Activated B cell treated with CpG ODN at 0.5 μM for 24 hours (primary cell): ENCODE measurements around the gene SFMBT1. TPM values are rescaled to one million over a fixed set of nuclear protein-coding genes. Genes with fewer than 3 reads are reported as not detected.

ENCODE experiments used
- ATAC-seq: fragments of 200-7000 bp; cut with Tn5 transposase; one replicate; pipeline ENCODE4 v1.10.0; 2021; ENCODE audit warnings: low read depth, mild to moderate bottlenecking, moderate library complexity
- CTCF ChIA-PET: fragments of 350-600 bp; sonication (Branson Sonifier 250); formaldehyde crosslinking; loops from one replicate; lab custom pipeline; 2021; ENCODE audit warnings: antibody characterized with exemption; lab: Charles Lee
- POLR2A ChIA-PET: fragments of 350-600 bp; sonication (Branson Sonifier 250); formaldehyde crosslinking; loops from one replicate; lab custom pipeline; 2021; ENCODE audit warnings: antibody characterized with exemption; lab: Charles Lee
- DNase-seq: peaks from one replicate; pipeline ENCODE4 v3.0.0; 2022
- H3K27ac Mint-ChIP-seq: one replicate; pipeline ENCODE4 v1.8.0; 2020; ENCODE audit warnings: mixed read lengths
- H3K27me3 Mint-ChIP-seq: one replicate; pipeline ENCODE4 v1.8.0; 2021; ENCODE audit warnings: mixed read lengths
- H3K36me3 Mint-ChIP-seq: one replicate; pipeline ENCODE4 v1.8.0; 2021; ENCODE audit warnings: low read depth, mixed read lengths
- H3K4me1 Mint-ChIP-seq: one replicate; pipeline ENCODE4 v1.8.0; 2021; ENCODE audit warnings: mixed read lengths
- H3K4me3 Mint-ChIP-seq: one replicate; pipeline ENCODE4 v1.8.0; 2020; ENCODE audit warnings: mild to moderate bottlenecking, mixed read lengths
- H3K9me3 Mint-ChIP-seq: one replicate; pipeline ENCODE4 v1.8.0; 2020; ENCODE audit warnings: mixed read lengths
- CTCF ChIP-seq: fragments of 200-600 bp; IDR thresholded peaks from one replicate; pipeline ENCODE4 v1.8.0; 2022; ENCODE audit warnings: antibody characterized with exemption, mild to moderate bottlenecking
- intact Hi-C: fragments of 100-400 bp; cut with micrococcal nuclease; formaldehyde crosslinking; loops from one replicate; pipeline ENCODE4 v1.15.1; 2024
- total RNA-seq: library from RNA; stranded (reverse); gene quantifications from 2 replicates; pipeline ENCODE4 v1.2.3, GENCODE V29; 2022

The SFMBT1 gene
- total RNA-seq, 1 donor from 2014 or later, result 31.6 TPM

GRCh38 chr3:52904552-52904951 lies 141.3 kb downstream of the SFMBT1 start:
- H3K4me1 Mint-ChIP-seq, result no peaks in the 10 kb centered on the region
- no peak for ATAC-seq
- ChIA-PET POLR2A (no interaction called here), CTCF (no interaction called here)
- peaks cover 53% of the 10 kb centered on the region for H3K36me3 Mint-ChIP-seq
- no peak for TF ChIP-seq CTCF
- no peaks in the 10 kb centered on the region for H3K9me3 Mint-ChIP-seq
- intact Hi-C loops, result no loop called here
- no peak for DNase-seq
- H3K4me3 Mint-ChIP-seq, result no peak overlapping the region
- H3K27me3 Mint-ChIP-seq, result no peaks in the 10 kb centered on the region
- H3K27ac Mint-ChIP-seq, result no peak overlapping the region

- POLR2A ChIA-PET, result no interaction called here
- H3K4me1 Mint-ChIP-seq, result no peaks in the 10 kb centered on the region
- intact Hi-C loops, result no loop called here
- no peaks in the 10 kb centered on the region for H3K27me3 Mint-ChIP-seq
- no peak for DNase-seq
- H3K9me3 Mint-ChIP-seq, result no peaks in the 10 kb centered on the region
- no peak overlapping the region for H3K4me3 Mint-ChIP-seq
- TF ChIP-seq CTCF, result no peak
- H3K36me3 Mint-ChIP-seq, result peaks cover 50% of the 10 kb centered on the region
- no peak overlapping the region for H3K27ac Mint-ChIP-seq
- no peak for ATAC-seq
- CTCF ChIA-PET, result no interaction called here
These were observed 141.9 kb downstream of the SFMBT1 start for GRCh38 chr3:52904000-52904399.

- Mint-ChIP-seq H3K4me3 (peak within 1 kb of the TSS; percentile 87), H3K27me3 (no peaks in the 10 kb centered on the region), H3K36me3 (peaks cover 8% of the 10 kb centered on the region), H3K4me1 (peaks cover 45% of the 10 kb centered on the region), H3K27ac (peak within 1 kb of the TSS; percentile 37), H3K9me3 (no peaks in the 10 kb centered on the region)
- ATAC-seq (peak; percentile 97), DNase-seq (peak; percentile 85)
- ChIA-PET POLR2A (interaction anchor here (0.6 to 1.0 kb wide), 4 partner anchors 11 to 179 kb away, joined by 3 to 9 read pairs (median 6); no protein-coding TSS in a partner anchor), CTCF (interaction anchor here (0.9 to 1.6 kb wide), 3 partner anchors 18 to 149 kb away, joined by 3 to 4 read pairs (median 3); no protein-coding TSS in a partner anchor)
- no peak for TF ChIP-seq CTCF
- intact Hi-C loops, result loop anchor here (1.0 to 2.0 kb wide), 2 partner anchors 127 to 149 kb away; partner anchors contain the start of genes NEK4 and SFMBT1
These were observed 148.4 kb downstream of the SFMBT1 start, which contains the start of gene STIMATE for GRCh38 chr3:52897130-52898122. Gene STIMATE (minus strand): TSS chr3:52897548. CDS start chr3:52897450, 98 bp downstream.

GRCh38 chr3:52896613-52897012 lies 149.3 kb downstream of the SFMBT1 start:
- no peak for DNase-seq
- intact Hi-C loops, result loop anchor here (1.0 to 2.0 kb wide), 2 partner anchors 126 to 150 kb away; partner anchors contain the start of genes NEK4 and SFMBT1
- POLR2A ChIA-PET, result interaction anchor here (0.6 kb wide), 1 partner anchor 69 kb away, joined by 8 read pairs; no protein-coding TSS in a partner anchor

More at GRCh38 chr3:52896613-52897012, 149.3 kb downstream of the SFMBT1 start:
- TF ChIP-seq CTCF, result no peak
- peaks cover 8% of the 10 kb centered on the region for H3K36me3 Mint-ChIP-seq
- peak overlapping the region; percentile 87 for H3K4me3 Mint-ChIP-seq
- no peaks in the 10 kb centered on the region for H3K9me3 Mint-ChIP-seq
- H3K4me1 Mint-ChIP-seq, result peaks cover 54% of the 10 kb centered on the region
- CTCF ChIA-PET, result interaction anchor here (1.3 to 1.6 kb wide), 2 partner anchors 17 to 150 kb away, joined by 3 to 4 read pairs; no protein-coding TSS in a partner anchor
- no peaks in the 10 kb centered on the region for H3K27me3 Mint-ChIP-seq
- H3K27ac Mint-ChIP-seq, result peak overlapping the region; percentile 37
- no peak for ATAC-seq
